Colonic mucosa (tissue), 4 donors: ENCODE data around the gene NRSN2. TPM values are rescaled to one million over a fixed set of nuclear protein-coding genes. Genes with fewer than 3 reads are reported as not detected.

Experiments
- DNase-seq: peaks from one replicate; pipeline ENCODE4 v3.0.0-alpha.2; 2020
- H3K27ac ChIP-seq: fragments of 200-600 bp; one replicate; pipeline ENCODE4 v1.8.0; 2021
- H3K27me3 ChIP-seq: fragments of 200-600 bp; one replicate; pipeline ENCODE4 v1.8.0; 2021
- H3K36me3 ChIP-seq: fragments of 200-600 bp; one replicate; pipeline ENCODE4 v1.8.0; 2021
- H3K4me1 ChIP-seq: fragments of 200-600 bp; one replicate; pipeline ENCODE4 v1.8.0; 2021; ENCODE audit warnings: mild to moderate bottlenecking
- H3K4me3 ChIP-seq: fragments of 200-600 bp; one replicate; pipeline ENCODE4 v1.8.0; 2021
- H3K9ac ChIP-seq, 2 donors: one replicate each; pipeline ENCODE4 v1.7.0; 2013; ENCODE audit warnings: control low read depth in 2 of 2, low read depth in 2 of 2, low read length in 2 of 2
- H3K9me3 ChIP-seq: fragments of 200-600 bp; one replicate; pipeline ENCODE4 v1.8.0; 2021
- intact Hi-C: fragments of 100-400 bp; cut with DNase I; formaldehyde crosslinking; loops from one replicate; pipeline ENCODE4 v1.14.1; 2022
- total RNA-seq, 2 donors: library from RNA; stranded (reverse); fragmentation: NEBNext Ultra II Directional in 1 of 2; extraction: Animal tissue kit (Norgen Biotek cat#: 25700) in 1 of 2; gene quantifications; one replicate each; pipeline ENCODE4 v1.2.1, GENCODE V29; 2021
- TF ChIP-seq, protein P1 (sequence below): fragments of 200-600 bp; IDR thresholded peaks from one replicate; pipeline ENCODE4 v1.8.0; 2022; ENCODE audit warnings: antibody characterized with exemption, mild to moderate bottlenecking
- donor health status: healthy.
- donor health status: DM: no; HTN: no; CAD: no.
- donor health status: DM: no; HTN: no; CAD: no.

The NRSN2 gene
- total RNA-seq, 2 donors from 2014 or later, result 11.2 to 18.3 TPM

DNA sequence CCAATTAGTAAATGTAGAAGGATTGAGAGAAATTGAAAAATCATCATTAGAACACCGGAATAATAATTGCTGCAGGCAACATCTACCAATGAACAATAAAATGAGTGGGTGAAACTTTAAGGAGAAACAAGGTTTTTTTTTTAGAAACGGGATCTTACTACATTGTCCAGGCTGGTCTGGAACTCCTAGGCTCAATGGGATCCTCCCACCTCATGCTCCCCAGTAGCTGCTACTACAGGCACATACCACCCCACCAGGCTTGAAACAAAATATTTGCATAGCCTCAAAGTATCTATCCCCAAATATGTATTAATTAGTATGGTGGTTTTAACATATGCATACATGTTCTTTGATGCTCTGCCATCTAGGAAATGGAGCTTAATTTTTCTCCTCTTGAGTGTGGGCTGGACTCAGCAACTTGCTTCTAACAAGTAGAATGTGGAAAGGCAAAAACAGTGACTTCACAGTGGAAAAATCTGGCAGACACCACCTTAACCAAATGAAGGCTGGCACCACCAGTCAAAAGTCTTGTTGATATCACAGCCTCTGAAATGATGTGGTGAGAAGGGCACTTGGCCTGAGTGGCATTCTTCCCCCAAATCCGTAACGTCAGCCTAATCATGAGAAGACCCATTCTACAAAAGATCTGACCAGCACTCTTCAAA is 12.1 kb downstream of the NRSN2 start:
- H3K27me3 ChIP-seq, result no peaks in the 10 kb centered on the region
- intact Hi-C loops, result loop anchor here (10.0 kb wide), 1 partner anchor 376 kb away; no protein-coding TSS in a partner anchor
- DNase-seq, result no peak
- H3K9me3 ChIP-seq, result no peaks in the 10 kb centered on the region
- H3K36me3 ChIP-seq, result no peaks in the 10 kb centered on the region
- H3K27ac ChIP-seq, result no peak overlapping the region
- no peak overlapping the region for H3K4me3 ChIP-seq
- no peaks in the 10 kb centered on the region for H3K4me1 ChIP-seq
- TF ChIP-seq, protein P1, sequence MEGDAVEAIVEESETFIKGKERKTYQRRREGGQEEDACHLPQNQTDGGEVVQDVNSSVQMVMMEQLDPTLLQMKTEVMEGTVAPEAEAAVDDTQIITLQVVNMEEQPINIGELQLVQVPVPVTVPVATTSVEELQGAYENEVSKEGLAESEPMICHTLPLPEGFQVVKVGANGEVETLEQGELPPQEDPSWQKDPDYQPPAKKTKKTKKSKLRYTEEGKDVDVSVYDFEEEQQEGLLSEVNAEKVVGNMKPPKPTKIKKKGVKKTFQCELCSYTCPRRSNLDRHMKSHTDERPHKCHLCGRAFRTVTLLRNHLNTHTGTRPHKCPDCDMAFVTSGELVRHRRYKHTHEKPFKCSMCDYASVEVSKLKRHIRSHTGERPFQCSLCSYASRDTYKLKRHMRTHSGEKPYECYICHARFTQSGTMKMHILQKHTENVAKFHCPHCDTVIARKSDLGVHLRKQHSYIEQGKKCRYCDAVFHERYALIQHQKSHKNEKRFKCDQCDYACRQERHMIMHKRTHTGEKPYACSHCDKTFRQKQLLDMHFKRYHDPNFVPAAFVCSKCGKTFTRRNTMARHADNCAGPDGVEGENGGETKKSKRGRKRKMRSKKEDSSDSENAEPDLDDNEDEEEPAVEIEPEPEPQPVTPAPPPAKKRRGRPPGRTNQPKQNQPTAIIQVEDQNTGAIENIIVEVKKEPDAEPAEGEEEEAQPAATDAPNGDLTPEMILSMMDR, result no peak
- no peak overlapping the region for H3K9ac ChIP-seq

DNA sequence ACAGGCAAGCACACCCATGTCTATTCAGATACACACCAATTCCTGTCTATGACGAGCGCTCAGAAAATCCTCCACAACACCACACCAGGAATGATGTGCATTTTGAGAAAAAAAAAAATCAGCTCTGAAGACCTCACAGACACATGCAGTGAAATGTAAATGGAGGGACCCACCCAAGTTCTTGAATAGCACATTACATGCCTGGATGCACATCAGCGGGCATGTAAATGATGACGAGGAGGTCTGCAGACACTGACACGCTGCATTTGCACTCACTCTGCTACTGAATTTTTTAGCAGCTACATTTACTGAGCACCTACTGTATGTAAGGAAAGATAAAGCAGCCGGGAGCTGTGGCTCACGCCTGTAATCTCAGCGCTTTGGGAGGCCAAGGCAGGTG is 14.7 kb downstream of the NRSN2 start:
- Histone ChIP-seq H3K36me3 (no peaks in the 10 kb centered on the region), H3K4me1 (no peaks in the 10 kb centered on the region), H3K4me3 (no peak overlapping the region), H3K27ac (no peak overlapping the region), H3K9ac (no peak overlapping the region), H3K9me3 (no peaks in the 10 kb centered on the region), H3K27me3 (no peaks in the 10 kb centered on the region)
- no peak for DNase-seq
- intact Hi-C loops, result no loop called here
- TF ChIP-seq, protein P1, result no peak

DNA sequence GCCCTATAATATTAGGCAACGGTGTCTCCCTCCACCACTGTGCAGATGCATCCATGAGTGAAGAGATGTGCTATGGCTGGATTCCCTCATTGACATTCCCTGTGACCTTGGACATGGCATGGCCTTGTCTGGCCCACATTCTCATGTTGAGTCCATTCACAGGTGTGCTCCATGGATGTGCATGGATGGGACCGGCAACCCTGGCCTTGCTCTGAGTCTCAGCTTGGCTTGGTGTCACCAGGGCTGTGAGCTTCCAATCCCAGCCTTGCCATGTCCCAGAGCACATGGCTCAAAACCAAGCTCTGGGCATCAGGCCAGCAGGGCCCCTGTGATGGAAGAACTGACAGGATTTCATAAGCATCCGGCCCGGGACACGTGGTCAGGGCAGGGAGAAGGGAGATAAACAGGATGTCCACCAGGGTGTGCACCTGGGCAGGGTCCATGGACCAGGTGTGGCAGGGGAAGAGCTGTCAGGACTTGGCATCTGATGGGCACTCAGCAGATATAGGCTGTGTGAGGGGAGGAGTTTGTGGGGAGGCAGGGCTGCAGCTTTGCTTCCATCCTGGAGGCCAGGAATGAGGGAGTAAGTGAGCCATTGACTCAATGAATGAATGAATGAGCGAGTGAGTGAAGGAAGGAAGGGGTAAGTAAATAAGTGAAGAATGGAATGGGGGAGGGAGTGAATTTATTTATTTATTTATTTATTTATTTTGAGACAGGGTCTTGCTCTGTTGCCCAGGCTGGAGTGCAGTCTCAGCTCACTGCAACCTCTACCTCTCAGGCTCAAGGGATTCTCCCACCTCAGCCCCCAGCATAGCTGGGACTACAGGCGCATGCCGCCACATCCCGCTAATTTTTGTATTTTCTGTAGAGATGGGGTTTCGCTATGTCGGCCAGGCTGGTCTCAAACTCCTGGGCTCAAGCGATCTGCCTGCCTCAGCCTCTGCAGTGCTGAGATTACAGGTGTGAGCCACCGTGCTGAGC is 15.7 kb downstream of the NRSN2 start:
- intact Hi-C loops, result no loop called here
- peak; percentile 89 for DNase-seq
- Histone ChIP-seq H3K4me3 (no peak overlapping the region), H3K36me3 (no peaks in the 10 kb centered on the region), H3K4me1 (no peaks in the 10 kb centered on the region), H3K9ac (no peak overlapping the region), H3K27ac (no peak overlapping the region), H3K9me3 (no peaks in the 10 kb centered on the region), H3K27me3 (no peaks in the 10 kb centered on the region)
- TF ChIP-seq, protein P1, result peak; percentile 35

DNA sequence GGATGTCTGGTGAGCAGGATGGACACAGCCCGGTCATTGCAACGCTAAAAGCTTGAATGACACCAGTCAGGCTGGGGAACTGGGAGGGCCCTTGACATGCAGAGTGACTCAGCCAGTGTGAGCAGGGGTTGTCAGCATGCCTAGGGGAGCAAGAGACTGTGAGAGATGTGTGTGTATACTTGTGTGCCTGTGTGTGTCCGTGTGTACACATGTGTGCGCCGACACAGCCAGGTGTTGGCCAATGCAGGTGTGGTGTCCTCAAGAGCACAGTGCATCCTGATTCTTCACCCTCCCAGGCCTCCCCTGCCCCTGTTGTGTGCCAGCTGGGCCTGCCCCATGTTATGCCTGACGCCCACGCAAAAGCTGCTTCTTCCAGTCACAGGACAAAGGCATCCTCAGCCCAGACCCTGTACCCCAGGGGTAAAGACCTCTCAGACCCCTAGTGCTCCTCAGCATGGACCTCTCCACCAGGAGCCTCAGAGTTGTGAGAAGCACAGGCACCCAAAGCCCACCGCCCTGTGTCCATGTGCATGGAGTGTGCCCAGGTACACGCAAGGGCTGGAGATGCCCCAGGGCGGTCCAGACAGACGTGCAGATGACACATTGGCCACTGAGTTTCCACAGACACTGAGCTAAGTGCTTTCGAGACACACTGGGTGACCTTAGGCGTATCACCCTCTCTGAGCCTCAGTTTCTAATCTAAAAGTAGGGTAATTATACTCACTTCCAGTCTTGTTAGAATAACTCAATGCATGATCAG is 16.6 kb downstream of the NRSN2 start:
- Histone ChIP-seq H3K27me3 (no peaks in the 10 kb centered on the region), H3K9me3 (no peaks in the 10 kb centered on the region), H3K4me3 (no peak overlapping the region), H3K9ac (no peak overlapping the region), H3K4me1 (no peaks in the 10 kb centered on the region), H3K36me3 (no peaks in the 10 kb centered on the region), H3K27ac (no peak overlapping the region)
- no peak for DNase-seq
- TF ChIP-seq, protein P1, result no peak
- intact Hi-C loops, result no loop called here
